AG10803 (cell line): ENCODE data around the gene BABAM2.
"Not testable (repeated sequence)": the region's sequence is repeated elsewhere in the genome, so short reads cannot be mapped to it uniquely, and the experiment has no call there.

Experiments used
- DNase-seq: peaks from one replicate; pipeline ENCODE4 v3.0.0; 2010; ENCODE audit warnings: low read depth
- H3K4me3 ChIP-seq: 2 replicates; pipeline ENCODE4 v1.5.1; 2011; ENCODE audit warnings: mild to moderate bottlenecking, low read length, control low read depth
- TF ChIP-seq, protein P1 (sequence below): conservative IDR thresholded peaks from 2 replicates; pipeline ENCODE4 v1.5.1; 2011; ENCODE audit warnings: mild to moderate bottlenecking, low read length, control low read depth, inconsistent platforms

The BABAM2 gene

DNA sequence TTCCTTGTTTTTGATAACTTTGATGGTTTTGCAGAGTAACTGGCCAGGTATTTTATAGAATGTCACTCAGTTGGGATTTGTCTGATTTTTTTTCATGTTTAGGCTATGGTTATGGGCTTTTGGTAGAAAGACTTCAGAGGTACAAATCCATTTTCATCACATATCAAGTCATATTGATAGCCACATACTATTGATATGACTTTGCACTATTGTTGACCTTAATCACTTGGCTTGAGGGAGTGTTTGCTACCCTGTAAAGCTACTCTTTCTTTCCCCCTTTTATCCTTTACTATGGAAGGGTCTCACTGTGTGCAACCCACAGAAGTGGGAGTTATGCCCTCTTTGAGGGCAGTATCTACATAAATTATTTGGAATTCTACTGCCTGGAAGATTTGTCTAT lies 109.8 kb downstream of the BABAM2 start:
- TF ChIP-seq, protein P1, sequence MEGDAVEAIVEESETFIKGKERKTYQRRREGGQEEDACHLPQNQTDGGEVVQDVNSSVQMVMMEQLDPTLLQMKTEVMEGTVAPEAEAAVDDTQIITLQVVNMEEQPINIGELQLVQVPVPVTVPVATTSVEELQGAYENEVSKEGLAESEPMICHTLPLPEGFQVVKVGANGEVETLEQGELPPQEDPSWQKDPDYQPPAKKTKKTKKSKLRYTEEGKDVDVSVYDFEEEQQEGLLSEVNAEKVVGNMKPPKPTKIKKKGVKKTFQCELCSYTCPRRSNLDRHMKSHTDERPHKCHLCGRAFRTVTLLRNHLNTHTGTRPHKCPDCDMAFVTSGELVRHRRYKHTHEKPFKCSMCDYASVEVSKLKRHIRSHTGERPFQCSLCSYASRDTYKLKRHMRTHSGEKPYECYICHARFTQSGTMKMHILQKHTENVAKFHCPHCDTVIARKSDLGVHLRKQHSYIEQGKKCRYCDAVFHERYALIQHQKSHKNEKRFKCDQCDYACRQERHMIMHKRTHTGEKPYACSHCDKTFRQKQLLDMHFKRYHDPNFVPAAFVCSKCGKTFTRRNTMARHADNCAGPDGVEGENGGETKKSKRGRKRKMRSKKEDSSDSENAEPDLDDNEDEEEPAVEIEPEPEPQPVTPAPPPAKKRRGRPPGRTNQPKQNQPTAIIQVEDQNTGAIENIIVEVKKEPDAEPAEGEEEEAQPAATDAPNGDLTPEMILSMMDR, result no peak
- H3K4me3 ChIP-seq, result no peak overlapping the region
- DNase-seq, result no peak

GRCh38 chr2:28002181-28002580 lies 111.7 kb downstream of the BABAM2 start:
- H3K4me3 ChIP-seq, result no peak overlapping the region
- TF ChIP-seq, protein P1, result no peak
- DNase-seq, result peak; percentile 25

DNA sequence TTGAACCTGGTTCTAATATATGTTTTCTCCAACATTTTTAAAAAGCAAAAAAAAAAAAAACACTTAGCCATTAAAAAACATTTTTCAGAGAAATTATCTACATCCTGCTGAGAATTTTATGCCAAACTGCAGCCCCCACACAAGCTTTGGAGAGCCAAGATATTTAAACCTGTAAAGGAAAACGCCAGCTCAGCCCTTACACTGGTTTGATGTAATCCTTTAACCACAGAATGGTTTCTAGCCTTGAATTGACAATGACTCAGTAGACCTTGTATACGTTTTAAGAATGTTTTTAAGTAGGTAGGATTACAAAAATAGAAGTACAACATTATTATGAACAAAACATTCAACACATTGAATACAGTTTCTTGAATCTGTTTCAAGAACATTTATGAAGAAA lies 113.6 kb downstream of the BABAM2 start:
- H3K4me3 ChIP-seq, result no peak overlapping the region
- TF ChIP-seq, protein P1, result no peak
- DNase-seq, result peak; percentile 77

GRCh38 chr2:28009732-28010131 lies 119.2 kb downstream of the BABAM2 start:
- no peak for DNase-seq
- no peak overlapping the region for H3K4me3 ChIP-seq

GRCh38 chr2:28011322-28011737 lies 120.8 kb downstream of the BABAM2 start:
- H3K4me3 ChIP-seq, result no peak overlapping the region
- TF ChIP-seq, protein P1, result no peak
- no peak for DNase-seq

More at GRCh38 chr2:28009732-28010131, 119.2 kb downstream of the BABAM2 start:
- TF ChIP-seq, protein P1, result no peak

- not testable (repeated sequence) for H3K4me3 ChIP-seq, DNase-seq
These were observed 127.9 kb downstream of the BABAM2 start for GRCh38 chr2:28018474-28018873.

DNA sequence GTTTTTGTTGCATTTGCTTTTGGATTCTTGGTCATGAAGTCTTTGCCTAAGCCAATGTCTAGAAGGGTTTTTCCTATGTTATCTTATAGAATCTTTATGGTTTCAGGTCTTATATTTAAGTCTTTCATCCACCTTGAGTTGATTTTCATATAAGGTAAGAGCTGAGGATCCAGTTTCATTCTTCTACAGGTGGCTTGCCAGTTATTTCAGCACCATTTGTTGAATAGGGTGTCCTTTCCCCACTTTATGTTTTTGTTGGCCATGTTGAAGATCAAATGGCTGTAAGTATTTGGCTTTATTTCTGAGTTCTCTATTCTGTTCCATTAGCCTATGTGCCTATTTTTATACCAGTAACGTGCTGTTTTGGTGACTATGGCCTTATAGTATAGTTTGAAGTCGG lies 129.0 kb downstream of the BABAM2 start:
- not testable (repeated sequence) for H3K4me3 ChIP-seq, DNase-seq

DNA sequence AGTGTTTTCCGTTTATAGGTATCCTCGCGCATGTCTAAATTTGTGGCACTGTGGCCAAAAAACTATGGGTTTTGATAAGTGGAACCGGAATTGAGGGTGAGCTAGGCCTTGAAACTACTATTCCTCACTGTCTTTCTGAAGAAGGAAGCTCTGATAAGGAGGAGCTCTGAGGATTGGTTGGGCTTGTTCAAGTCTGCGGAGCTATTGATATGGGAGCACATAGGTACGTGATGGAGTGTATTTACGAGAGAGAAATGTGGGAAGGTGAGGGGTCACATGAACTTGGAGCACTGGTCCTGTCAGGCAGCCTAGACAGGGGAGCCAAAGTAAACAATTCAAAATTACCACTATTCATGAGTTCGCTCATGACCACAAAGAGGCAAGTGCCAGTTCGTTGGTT lies 131.4 kb downstream of the BABAM2 start:
- DNase-seq, result no peak
- TF ChIP-seq, protein P1, result no peak
- H3K4me3 ChIP-seq, result no peak overlapping the region
